HG03025 (cell line): Measurements from ENCODE around the gene TMCC1.
"Not testable (repeated sequence)": the region's sequence is repeated elsewhere in the genome, so short reads cannot be mapped to it uniquely, and the experiment has no call there.

ENCODE experiments used
- ATAC-seq: cut with Tn5 transposase; IDR thresholded peaks from one replicate; pipeline ENCODE4 v1.9.1; 2021; ENCODE audit warnings: mild to moderate bottlenecking, moderate library complexity; ENCODE audit not compliant: unreplicated experiment, low FRiP score

The TMCC1 gene

DNA sequence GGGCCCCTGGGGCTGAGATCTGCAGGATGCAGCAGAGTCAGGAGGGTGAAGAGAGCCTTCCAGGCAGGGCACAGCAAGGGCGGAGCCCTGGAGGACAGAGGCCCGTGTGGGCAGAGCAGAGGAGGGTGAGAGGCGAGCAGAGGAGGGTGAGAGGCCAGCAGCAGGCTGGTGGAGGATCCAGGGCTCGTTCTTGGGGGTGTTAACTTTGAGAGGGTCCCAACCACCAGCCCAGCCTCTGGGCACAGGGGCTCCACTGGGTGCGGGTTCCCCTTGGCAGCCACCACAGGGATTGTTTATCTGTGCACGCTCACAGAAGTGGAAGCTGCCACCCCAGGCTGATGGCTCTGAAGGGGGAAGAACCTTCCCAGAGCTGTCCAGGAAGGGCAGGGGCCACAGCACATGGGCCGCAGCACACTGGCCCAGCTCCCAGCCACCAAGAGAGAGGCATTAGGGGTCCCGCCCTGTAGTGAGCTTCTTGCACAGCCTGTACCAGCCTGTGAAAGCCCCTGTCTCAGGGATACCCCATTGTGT is 277.7 kb downstream of the TMCC1 start:
- ATAC-seq: no peak

DNA sequence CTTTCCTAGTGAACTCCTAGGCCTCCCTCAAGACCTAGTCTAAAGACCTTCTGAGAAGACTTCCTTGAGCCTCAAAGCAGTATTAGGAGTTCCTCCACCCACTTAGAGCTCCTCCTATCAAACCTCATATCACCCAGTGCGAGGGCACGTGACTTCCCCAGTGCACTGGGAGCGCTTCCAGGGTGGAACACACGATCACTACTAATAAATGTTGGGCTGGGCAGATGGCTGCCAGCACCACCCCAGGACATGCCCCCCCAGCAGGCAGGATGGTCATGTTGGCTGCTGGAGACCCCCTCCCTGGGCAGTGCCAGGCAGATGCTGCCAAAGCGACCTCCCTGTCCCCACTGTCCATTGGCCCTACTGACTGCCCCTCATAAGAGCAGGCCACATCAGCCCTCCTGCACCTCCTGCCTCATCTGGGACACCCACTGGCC is 278.6 kb downstream of the TMCC1 start:
- no peak for ATAC-seq

DNA sequence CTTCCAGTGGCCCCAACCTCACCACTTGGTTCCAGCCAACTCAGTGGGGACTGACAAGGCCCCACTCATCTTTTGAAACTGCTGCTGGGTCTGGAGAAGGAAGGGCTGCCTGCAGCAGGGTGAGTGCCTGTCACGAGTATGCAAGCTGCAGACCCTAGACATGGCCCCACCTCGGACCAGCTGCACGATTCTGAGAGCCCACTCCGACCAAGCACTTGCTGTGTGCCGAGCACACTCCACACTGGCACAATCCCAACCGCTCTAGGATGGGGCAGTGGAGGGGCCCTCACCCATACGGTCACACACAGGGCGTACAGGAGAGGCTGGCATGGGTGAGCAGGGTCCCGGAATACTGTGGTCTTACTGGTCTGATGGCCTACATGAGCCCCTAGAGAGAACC is 279.1 kb downstream of the TMCC1 start:
- ATAC-seq: no peak

DNA sequence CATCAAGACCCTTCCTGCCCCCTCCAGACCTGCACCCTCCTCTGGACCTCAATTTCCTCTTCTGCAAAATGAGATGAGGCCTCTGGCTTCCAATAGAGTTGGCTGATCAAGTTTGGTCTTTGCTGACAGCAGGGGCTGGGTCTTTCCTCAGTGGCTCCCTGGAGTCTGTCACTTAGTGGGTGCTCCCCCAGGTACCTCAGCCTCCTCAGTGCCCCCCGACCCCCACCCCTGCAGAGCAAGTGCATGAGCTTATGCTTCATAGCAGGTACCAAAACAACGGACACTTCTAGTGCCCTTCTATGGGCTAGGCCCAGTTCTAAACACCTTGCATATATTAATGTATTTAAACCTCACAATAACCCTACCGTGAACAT is 280.2 kb downstream of the TMCC1 start:
- no peak for ATAC-seq

DNA sequence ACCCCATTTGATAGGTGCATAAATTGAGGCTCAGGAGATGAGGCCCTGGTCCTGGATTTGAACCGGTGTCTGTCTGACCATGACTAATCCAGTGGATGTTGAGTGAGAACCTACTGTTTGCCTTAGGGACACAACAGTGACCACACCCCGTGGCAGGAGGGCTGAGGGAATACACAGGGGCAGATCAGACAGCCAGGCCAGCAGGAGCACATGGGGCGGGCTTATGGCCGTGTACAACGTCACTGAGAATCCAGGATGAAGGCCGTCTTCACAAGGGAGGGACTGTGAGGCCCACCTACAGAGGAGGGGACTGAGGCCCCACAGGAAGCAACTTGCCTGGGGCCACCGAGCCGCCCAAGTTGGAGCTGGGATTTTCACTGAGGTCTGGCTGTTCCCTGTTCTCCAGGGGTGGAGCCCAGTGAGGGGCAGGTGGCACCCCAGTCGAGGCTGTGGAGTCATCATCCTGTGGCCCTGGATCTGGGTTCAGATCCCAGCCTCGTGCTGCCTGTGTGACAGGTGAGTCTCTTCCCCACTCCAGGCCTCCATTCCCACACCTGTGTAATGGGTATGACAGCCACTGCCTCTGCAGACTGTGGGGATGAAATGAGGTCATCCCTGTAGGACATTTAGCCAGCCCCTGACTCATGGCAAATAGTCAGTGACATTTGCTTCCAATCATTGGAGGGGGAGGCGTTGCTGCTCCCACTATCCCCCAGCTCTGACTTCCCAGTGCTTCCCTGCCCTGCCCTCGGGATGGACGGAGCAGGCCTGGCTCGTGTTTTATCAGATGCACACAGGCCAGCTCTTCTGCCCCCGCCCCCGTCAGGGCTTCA is 280.8 kb downstream of the TMCC1 start:
- no peak for ATAC-seq

DNA sequence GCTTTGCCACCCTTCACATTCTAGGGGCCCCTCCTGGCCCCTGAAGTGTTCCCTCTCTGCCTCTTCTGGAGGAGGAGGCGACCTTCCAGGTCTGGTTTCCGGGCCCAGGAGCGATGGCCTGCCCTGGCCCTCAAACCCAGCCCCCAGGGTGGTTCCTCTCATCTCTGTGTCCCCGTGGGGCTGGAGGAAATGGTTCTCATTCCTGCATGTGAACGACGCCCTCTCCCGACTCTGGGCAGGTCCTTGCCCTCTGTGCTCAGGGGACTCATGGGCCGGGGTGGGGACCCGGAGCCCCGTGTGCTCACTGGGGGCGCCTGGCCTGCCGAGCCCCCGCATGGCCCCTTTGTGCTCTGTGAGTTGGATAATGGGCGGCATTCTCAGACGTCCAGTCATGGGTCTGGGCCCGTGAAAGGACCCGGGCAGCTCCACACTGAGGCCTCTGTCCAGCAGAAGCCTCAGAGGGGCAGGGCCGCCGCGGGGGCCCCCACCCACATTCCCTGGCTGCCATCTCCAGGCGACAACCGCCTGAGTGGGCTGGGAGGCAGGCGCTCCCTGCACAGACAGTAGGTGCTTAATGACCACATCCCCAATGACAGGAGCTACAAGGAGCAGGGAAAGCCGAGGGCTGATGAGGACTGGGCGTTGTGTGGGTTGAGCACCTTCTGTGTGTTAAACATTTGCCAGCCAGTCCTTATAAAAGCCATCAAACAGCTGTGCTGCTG is 281.5 kb downstream of the TMCC1 start:
- no peak for ATAC-seq

DNA sequence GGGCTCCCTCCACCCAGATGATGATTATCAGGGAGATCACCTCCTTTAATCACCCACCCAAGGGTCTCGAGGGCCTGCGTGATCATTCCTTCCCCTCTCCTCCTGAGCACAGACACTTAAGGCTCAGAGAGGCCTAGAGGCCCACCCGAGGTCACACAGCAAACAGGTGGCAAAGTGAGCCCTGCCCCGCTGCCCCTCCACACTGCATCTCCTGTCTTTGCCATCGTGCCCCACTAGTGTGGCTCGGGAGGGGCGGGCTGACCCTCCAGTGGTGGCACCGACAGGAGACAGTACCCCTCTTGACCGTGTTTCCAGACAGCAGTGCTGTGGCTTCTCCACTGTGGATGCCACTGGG is 282.1 kb downstream of the TMCC1 start:
- no peak for ATAC-seq

DNA sequence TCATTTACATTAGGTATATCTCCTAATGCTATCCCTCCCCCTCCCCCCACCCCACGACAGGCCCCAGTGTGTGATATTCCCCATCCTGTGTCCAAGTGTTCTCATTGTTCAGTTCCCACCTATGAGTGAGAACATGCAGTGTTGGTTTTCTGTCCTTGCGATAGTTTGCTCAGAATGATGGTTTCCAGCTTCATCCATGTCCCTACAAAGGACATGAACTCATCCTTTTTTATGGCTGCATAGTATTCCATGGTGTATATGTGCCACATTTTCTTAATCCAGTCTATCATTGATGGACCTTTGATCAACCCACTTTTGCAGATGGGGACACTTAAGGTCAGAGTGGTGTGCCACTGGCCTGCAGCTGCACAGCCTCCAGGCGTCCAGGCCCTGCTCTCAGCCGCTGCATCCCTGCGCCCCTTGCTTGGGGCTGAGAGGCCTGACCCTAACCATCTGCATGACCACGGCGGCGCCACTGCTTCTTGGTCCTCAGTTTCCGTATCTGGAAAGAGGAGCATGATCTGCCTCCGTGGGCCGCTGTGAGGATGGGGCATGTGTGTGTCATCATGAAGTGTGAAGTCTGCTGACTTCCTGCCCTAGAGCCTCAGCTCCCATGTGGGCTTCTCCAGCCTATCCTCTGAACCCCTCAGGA is 282.6 kb downstream of the TMCC1 start:
- ATAC-seq: not testable (repeated sequence)

DNA sequence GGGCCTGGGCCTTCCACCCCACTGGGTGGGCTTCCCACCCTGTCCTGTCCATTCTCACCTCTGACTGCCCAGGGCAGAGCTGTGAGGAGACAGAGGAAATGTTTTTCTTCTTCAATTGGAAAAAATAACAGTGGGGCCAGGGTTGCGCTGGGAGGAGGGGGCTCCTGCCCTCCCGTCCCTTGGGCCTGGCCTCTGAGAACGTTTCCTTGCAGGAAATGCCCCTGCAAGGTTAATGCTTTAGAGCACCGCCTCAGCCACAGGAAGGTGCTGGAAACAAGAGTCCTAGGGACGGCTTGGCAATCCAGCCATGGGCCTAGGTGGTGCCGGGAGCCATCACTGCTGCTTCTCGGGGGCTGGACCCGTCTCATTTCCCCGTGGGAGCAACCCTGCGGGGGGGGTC is 283.2 kb downstream of the TMCC1 start:
- no peak for ATAC-seq

DNA sequence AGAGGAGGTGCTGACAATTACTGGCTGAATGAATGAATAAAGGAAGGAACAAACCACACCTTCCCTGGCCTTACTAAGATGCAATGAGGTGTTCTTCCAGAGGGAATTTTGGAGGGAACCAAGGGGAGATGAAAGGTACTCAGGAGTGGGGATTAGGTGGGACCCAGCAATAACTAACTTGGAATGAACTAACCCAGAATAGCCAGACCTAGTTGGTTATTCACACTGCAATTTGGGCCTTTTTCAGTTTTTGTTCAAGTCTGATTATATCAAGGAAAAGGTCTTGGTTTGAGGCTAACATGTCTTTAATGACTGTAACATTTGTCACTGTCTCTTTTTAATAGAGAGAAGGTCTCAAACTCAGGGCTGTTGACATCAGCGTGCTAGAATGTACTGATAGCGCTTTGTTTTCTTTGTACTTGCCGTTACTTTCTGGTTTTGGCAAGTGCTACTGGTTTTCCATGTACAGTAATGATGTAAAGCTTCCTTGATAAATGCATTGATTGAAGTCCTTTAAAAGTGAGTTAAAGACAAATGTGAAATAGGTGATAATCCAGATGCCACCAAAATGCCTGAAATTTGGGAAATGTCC is 283.8 kb downstream of the TMCC1 start:
- no peak for ATAC-seq

DNA sequence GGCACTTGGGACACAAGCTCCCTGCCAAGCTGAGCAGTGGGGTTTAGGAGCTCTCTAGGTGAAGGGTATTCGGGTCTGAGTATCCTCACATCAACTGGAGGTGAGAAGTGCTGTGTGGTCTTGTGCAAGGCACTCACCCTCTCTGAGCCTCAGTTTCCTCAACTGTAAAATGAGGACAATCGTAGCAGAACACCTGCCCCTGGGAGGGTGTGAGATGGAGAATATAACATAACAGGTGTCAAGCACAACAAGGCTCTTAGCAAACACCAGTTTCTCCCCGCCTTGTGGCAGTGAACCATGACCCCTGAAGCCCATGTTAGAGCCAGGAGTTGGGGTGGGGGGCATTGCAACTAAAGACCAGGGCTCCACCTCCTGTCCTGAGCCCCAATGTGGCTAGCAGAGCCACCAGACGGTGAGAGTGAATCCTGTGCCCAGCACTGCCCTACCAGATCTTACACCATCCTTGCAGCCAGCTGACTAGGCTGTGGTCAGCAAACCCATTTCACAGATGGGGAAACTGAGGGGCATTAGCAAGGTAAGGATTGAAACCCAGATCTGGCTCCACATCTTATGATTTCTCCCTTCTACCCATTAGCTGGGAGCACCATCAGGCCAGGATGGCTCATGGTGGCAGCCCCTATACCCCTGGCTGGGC is 284.4 kb downstream of the TMCC1 start:
- ATAC-seq: no peak

DNA sequence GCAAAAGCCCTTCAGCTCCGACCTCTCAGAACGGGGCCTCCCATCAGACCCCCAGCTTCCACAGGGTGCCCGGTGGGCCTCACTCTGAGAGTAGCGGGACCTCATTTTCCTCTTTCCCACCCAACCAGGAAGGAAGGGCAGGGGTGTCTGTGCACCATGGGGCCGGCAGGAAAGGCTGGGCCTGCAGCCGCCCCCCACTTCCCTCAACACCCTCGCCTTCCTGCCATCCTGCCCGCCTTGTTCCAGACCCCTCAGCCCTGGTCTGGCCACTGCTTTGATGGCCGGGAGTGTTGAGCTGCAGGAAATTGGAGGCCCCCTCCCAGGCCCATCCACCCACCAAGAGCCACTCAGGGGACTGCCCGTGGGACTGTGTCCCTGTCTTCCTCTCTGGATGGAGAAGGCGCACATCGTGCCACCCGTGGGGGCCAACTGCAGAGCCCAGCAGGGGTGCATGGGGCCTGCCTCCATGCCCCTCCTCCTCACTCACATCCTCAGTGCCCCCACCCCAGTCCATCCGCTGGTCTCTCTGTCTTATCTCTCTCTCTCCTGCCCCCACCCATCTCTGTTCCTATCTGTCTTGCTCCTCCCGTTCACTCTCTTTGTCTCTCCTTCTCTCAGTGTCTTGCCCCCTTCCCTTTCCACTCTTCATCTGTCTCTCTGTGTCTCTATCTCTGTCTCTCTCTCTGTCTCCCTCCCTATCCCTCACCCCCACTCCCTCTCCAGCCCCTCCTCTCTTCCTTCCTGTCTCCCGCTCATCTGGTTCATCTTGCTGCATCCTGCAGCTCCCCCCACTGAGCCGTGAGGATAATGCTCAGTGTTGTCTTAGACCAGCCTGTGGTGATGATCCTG is 285.2 kb downstream of the TMCC1 start:
- ATAC-seq: no peak

DNA sequence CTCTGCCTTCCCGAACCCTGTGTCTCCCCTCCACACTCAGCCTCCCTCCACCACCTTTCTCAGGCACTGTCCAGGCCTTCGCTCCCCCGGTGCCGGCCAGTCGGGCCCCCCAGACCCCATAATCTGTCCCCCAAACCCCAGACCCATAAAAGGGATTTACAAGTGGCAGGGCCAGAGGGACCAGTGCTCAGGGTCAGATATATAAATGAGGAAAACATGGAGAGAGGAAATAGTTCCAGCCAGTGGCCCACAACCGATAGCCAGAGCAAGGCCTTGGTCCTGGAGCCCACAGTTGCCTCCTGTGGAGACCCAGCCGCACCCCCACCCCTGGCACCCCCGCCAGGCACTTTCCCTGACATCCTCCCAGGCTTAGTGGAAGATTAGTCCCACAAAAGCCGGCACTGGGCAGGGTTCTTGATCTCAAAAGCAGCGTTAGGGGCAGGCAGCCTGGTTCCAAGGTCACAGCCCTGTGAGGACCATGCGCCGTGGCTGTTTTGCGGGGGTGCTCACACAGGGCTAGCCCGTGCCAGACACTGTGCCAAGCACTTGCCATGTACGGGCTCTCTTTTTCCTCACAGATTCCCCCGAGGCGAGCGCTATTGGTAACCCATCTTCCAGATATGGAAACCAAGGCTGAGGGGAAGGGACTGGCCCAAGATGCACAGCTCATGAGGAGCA is 286.0 kb downstream of the TMCC1 start:
- no peak for ATAC-seq

DNA sequence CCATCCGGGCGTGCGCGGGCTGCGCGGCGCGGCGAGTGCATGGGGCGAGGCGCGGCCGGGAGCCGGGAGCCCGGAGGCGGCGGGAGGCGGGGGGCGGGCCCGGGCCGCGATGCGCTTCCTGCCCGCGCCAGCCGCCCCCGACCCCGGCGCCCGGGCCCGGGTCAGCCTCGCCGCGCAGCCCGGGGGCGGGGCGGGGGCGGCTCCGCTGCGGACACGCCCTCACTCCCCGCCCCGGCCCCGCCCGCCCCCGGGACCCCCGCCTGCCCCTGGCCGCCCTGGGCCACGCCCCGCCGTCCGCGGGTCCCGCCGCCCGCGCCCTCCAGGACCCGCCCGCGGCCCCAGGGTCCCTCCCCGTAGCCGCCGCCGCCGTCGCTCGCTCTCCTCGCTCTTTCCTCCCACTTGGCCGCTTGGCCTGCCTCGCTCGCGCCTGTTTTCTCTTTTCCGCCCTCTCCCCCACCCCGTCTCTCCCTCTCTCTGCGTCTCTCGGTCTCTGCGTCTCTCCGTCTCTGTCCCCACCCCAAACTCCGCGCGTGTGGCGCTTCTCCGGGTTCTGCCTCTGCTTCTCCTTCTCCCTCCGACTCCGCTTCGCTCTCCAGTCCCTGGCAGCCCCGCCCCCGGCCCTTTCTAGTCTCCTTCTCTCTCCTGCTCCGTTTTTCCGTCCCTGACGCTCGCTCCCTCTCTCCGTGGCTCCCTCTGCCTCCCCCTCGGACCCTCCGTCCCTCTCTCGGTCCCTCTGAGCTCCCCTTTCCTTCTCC is 286.7 kb downstream of the TMCC1 start, which contains the start of gene PLXND1:
Gene PLXND1, minus strand, starts transcription at position 41 of the 755 bp plus-strand sequence. Its CDS starts 37 bp downstream, at position 4.
- ATAC-seq: no peak

DNA sequence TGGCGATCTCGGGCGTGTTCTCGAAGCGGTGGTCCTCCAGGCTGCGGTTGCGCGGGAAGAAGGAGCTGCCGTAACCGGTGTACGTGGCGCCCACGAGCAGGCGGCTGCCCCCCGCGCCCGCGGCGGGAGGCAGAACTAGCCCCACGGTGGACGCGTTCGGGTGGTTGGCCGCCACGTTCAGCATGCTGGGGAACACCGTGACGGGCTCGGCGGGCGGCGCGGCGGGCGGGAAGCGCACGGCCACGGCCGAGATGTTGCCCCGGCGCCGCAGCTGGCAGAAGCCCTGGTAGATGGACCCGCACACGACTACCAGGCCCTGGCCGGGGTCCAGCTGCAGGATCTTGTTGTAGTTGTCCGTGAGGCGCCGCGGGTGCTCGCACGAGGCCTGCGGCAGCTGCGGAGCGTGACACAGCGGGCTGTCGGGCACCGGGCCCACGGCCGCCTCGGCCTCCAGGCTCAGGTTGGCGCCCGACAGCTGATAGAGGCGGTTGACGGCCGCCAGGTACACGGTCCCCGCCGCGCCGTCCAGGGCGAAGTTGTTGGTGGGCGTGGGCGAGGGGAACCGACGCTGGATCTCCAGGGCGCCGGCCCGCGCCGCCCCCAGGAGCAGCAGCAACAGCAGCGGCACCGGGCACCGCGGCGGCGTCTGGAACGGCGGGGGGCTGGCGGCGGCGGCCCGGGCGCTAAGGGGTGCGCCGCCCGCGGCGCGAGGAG is 287.4 kb downstream of the TMCC1 start:
- ATAC-seq: no peak

DNA sequence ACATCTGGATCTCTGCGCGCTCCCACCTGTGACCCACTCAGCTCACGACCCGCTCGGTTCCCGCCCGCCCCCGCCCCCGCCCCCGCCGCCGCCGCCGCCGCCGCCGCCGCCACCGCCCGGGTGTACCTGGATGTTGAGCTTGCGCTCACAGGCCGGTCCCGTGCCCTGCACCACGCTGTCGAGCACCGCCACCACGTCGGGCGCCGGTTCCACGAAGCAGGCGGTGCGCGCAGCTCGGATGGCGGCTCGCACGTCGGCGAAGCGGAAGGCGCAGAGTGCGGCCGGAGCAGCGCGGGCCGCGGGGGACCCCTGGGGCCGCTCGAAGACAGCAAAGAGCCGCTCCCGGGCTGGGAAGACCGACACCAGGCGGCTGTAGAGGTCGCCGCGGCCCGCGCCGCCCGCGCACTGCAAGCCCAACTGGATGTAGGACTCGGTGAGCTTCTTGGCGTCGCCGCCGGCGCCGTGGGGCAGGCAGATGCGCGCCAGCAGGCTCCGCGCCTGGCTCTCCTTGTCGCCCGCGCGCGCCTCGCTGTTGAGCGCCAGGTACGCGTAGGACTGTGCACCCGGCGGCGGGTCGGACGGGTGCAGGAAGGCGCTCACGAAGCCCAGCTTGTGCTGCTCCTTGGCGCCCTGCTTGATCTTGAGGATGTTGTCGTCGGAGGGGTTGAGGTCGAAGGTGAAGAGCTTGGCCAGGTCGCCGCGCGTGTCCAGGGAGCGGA is 288.1 kb downstream of the TMCC1 start:
- ATAC-seq: no peak

DNA sequence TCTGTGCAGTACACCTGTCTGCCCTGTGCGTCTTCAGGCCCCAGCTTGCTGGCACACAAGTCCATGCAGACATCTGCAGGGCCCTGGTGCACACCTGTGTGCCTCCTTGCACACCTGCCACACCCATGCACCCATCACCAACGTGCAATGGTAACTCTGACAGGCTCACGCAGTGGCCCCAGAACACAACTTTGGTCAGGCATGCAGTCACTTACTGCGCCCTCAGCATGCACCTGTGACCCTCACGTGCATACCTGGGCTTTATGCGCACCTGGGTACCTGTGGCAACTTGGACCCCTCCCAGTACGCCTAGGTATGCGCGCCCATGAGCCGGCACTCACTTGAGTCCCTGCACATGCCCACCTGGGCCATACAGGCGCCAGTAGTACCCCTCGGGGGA is 288.7 kb downstream of the TMCC1 start:
- no peak for ATAC-seq
